Neural cell (in vitro differentiated cells): ENCODE results near the gene PYGB. TPM values are rescaled to one million over a fixed set of nuclear protein-coding genes. Genes with fewer than 3 reads are reported as not detected.

Experiments
- H2AFZ ChIP-seq: fragments of 200-600, 300-800 bp; sonication (generic), shearing (Covaris generic); 2 replicates; pipeline ENCODE4 v1.6.0; 2014; ENCODE audit warnings: low read depth, mild to moderate bottlenecking, antibody characterized with exemption, low read length, moderate library complexity
- H3F3A ChIP-seq: fragments of 200-600 bp; shearing (Covaris generic); 2 replicates; pipeline ENCODE4 v1.6.1; 2016; ENCODE audit warnings: mild to moderate bottlenecking, moderate library complexity, mixed read lengths, antibody characterized with exemption, low read length; ENCODE audit not compliant: insufficient read depth, poor library complexity, severe bottlenecking
- H3K27ac ChIP-seq: fragments of 200-600, 300-800 bp; sonication (generic), shearing (Covaris generic); 2 replicates; pipeline ENCODE4 v1.5.1; 2014; ENCODE audit warnings: mild to moderate bottlenecking, low read length, moderate library complexity
- H3K27me3 ChIP-seq: fragments of 300-800, 200-600 bp; sonication (generic), shearing (Covaris generic); 2 replicates; pipeline ENCODE4 v1.6.0; 2014; ENCODE audit warnings: mild to moderate bottlenecking, low read depth, low read length, moderate library complexity; ENCODE audit not compliant: insufficient read depth
- H3K36me3 ChIP-seq: fragments of 300-800, 200-600 bp; sonication (generic), shearing (Covaris generic); 2 replicates; pipeline ENCODE4 v1.5.1; 2014; ENCODE audit warnings: mild to moderate bottlenecking, antibody characterized with exemption, low read length, moderate library complexity; ENCODE audit not compliant: insufficient read depth
- H3K4me2 ChIP-seq: fragments of 300-800, 200-600 bp; sonication (generic), shearing (Covaris generic); 2 replicates; pipeline ENCODE4 v1.6.0; 2014; ENCODE audit warnings: mild to moderate bottlenecking, low read length
- H3K4me3 ChIP-seq: fragments of 300-800, 200-600 bp; sonication (generic), shearing (Covaris generic); 2 replicates; pipeline ENCODE4 v1.5.1; 2014; ENCODE audit warnings: mild to moderate bottlenecking, low read length, moderate library complexity
- H3K79me2 ChIP-seq: fragments of 200-600 bp; shearing (Covaris generic); replicated peaks from 2 replicates; pipeline ENCODE4 v1.6.0; 2014; ENCODE audit warnings: mild to moderate bottlenecking, low read length, moderate library complexity; ENCODE audit not compliant: insufficient read depth
- H3K9ac ChIP-seq: fragments of 300-800, 200-600 bp; sonication (generic), shearing (Covaris generic); 2 replicates; pipeline ENCODE4 v1.6.1; 2016; ENCODE audit warnings: mild to moderate bottlenecking, low read length, mixed read lengths
- H3K9me2 ChIP-seq: fragments of 200-600 bp; shearing (Covaris generic); 2 replicates; pipeline ENCODE4 v1.6.1; 2016; ENCODE audit warnings: mild to moderate bottlenecking, low read length, mixed read lengths; ENCODE audit not compliant: insufficient read depth
- H3K9me3 ChIP-seq: fragments of 200-600, 300-800 bp; sonication (generic), shearing (Covaris generic); 2 replicates; pipeline ENCODE4 v1.6.1; 2016; ENCODE audit warnings: mild to moderate bottlenecking, mixed run types, low read length, moderate library complexity, mixed read lengths
- H4K20me1 ChIP-seq: fragments of 200-600 bp; shearing (Covaris generic); 2 replicates; pipeline ENCODE4 v1.6.1; 2016; ENCODE audit warnings: mild to moderate bottlenecking, mixed run types; ENCODE audit not compliant: insufficient read depth
- CTCF ChIP-seq: fragments of 450-650 bp; IDR thresholded peaks from 2 replicates; pipeline ENCODE4 v1.5.1; 2014; ENCODE audit warnings: antibody characterized with exemption, mild to moderate bottlenecking, moderate library complexity; ENCODE audit not compliant: poor library complexity, severe bottlenecking
- EP300 ChIP-seq: fragments of 450-650 bp; conservative IDR thresholded peaks from 2 replicates; pipeline ENCODE4 v1.6.1; 2014; ENCODE audit warnings: antibody characterized with exemption, mild to moderate bottlenecking, moderate library complexity; ENCODE audit not compliant: poor library complexity, severe bottlenecking
- EZH2 ChIP-seq: fragments of 200-600, 300-800 bp; shearing (Covaris generic), sonication (generic); IDR thresholded peaks from 2 replicates; pipeline ENCODE4 v1.6.1; 2014; ENCODE audit warnings: antibody characterized with exemption, low read length, borderline replicate concordance, mild to moderate bottlenecking; ENCODE audit not compliant: insufficient read depth, poor library complexity, severe bottlenecking
- MXI1 ChIP-seq: fragments of 450-650 bp; conservative IDR thresholded peaks from 2 replicates; pipeline ENCODE4 v1.6.1; 2014; ENCODE audit warnings: antibody characterized with exemption, mild to moderate bottlenecking; ENCODE audit not compliant: poor library complexity, severe bottlenecking
- POLR2AphosphoS5 ChIP-seq: IDR thresholded peaks from 2 replicates; pipeline ENCODE4 v1.6.1; 2012
- RAD21 ChIP-seq: fragments of 450-650 bp; conservative IDR thresholded peaks from 2 replicates; pipeline ENCODE4 v1.6.1; 2014; ENCODE audit warnings: antibody characterized with exemption, mild to moderate bottlenecking, moderate library complexity
- REST ChIP-seq: IDR thresholded peaks from 2 replicates; pipeline ENCODE4 v1.6.1; 2012; ENCODE audit warnings: borderline replicate concordance
- SMC3 ChIP-seq: fragments of 450-650 bp; conservative IDR thresholded peaks from 2 replicates; pipeline ENCODE4 v1.6.1; 2014; ENCODE audit warnings: antibody characterized with exemption, mild to moderate bottlenecking, moderate library complexity; ENCODE audit not compliant: poor library complexity
- TAF1 ChIP-seq: IDR thresholded peaks from 2 replicates; pipeline ENCODE4 v1.6.1; 2012; ENCODE audit warnings: low read depth
- polyA plus RNA-seq: library from polyadenylated mRNA; depleted of rRNA; stranded (reverse); fragments of >200 nt; gene quantifications from 2 replicates; pipeline ENCODE4 v1.2.3, GENCODE V29; 2014

PYGB gene
- polyA plus RNA-seq, 1 donor from 2014 or later = 70.5 TPM

GRCh38 chr20:25230166-25230831 is 17.6 kb upstream of the PYGB start:
- H3K9me2 ChIP-seq = no peaks in the 10 kb centered on the region
- no peaks in the 10 kb centered on the region for H3K79me2 ChIP-seq
- peak overlapping the region; percentile 43 for H3K9ac ChIP-seq
- no peak overlapping the region for H3K4me2 ChIP-seq
- H3K9me3 ChIP-seq = no peaks in the 10 kb centered on the region
- H3K4me3 ChIP-seq = peak overlapping the region; percentile 8
- H4K20me1 ChIP-seq = no peaks in the 10 kb centered on the region
- no peak for TF ChIP-seq EZH2
- TF ChIP-seq TAF1 = no peak
- peak; percentile 20 for TF ChIP-seq EP300
- TF ChIP-seq CTCF = no peak
- no peak for TF ChIP-seq SMC3
- TF ChIP-seq MXI1 = no peak
- TF ChIP-seq RAD21 = no peak
- no peak for TF ChIP-seq REST
- TF ChIP-seq POLR2AphosphoS5 = peak; percentile 34
- no peaks in the 10 kb centered on the region for H3K36me3 ChIP-seq
- H3K27ac ChIP-seq = peak overlapping the region; percentile 64
- H3F3A ChIP-seq = no peaks in the 10 kb centered on the region
- H2AFZ ChIP-seq = no peak overlapping the region
- H3K27me3 ChIP-seq = no peaks in the 10 kb centered on the region

GRCh38 chr20:25233016-25233772 is 14.7 kb upstream of the PYGB start:
- no peaks in the 10 kb centered on the region for H3K27me3 ChIP-seq
- no peak overlapping the region for H3K4me3 ChIP-seq
- H3F3A ChIP-seq = no peaks in the 10 kb centered on the region
- no peaks in the 10 kb centered on the region for H3K36me3 ChIP-seq
- H3K27ac ChIP-seq = no peak overlapping the region
- no peak overlapping the region for H2AFZ ChIP-seq
- H3K9ac ChIP-seq = no peak overlapping the region
- H3K9me3 ChIP-seq = no peaks in the 10 kb centered on the region
- TF ChIP-seq REST (no peak), RAD21 (no peak), TAF1 (no peak), EP300 (no peak), EZH2 (no peak), MXI1 (no peak), CTCF (no peak), SMC3 (no peak), POLR2AphosphoS5 (no peak)
- H3K9me2 ChIP-seq = no peaks in the 10 kb centered on the region
- no peaks in the 10 kb centered on the region for H3K79me2 ChIP-seq
- no peaks in the 10 kb centered on the region for H4K20me1 ChIP-seq
- H3K4me2 ChIP-seq = no peak overlapping the region
